ENCODE data around the gene HIPK4. TPM values are rescaled to one million over a fixed set of nuclear protein-coding genes. Genes with fewer than 3 reads are reported as not detected.

Gene HIPK4
- total and polyA plus RNA-seq, 4 donors, result 0.02 to 0.17 TPM; not detected in 2

DNA sequence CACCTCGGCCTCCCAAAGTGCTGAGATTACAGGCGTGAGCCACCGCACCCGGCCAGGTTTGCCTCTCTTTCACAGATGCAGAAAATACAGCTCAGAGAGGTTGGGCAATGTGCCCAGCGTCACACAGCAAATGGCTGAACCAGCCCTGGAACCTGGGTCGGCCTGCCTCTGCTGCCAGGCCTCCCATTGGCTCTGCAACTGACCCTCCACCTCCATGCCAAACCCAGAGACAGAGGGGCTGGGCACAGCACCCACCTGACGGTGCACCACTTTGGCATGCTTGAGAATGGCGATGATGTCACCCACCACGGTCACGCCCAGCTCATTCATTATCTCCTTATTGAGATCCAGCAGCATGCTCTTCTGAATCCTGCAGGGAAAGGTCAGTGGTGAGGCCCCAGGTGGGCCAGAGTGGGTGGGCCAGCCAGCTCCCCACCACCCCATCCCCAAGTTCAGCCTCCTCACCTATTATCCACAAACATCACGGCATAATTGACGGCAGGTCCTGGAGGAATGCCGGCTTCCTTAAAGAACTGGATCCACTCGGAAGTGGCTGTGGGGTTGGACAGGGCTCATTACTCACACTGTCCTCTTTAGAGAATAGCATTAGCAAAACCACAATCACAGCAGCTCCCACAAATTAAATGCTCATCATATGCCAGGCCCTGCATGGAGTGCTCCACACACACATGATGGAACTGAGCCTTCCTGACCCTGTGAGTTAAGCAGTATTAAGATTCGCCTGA is 54.0 kb downstream of the HIPK4 start:
- TF ChIP-seq TAF1 (conservative IDR thresholded peaks at IDR 0.05), result no peak
- TF ChIP-seq HNF4A (conservative IDR thresholded peaks at IDR 0.05), result no peak
- no peak for TF ChIP-seq RXRA (IDR thresholded peaks at IDR 0.05)
- TF ChIP-seq NR2F2 (IDR thresholded peaks at IDR 0.05), result no peak
- TF ChIP-seq CTCF (IDR thresholded peaks at IDR 0.05; ENCODE audit: low read depth, low read length, missing input control), result no peak
- TF ChIP-seq HNF4G (IDR thresholded peaks at IDR 0.05), result no peak
- TF ChIP-seq, protein P1, sequence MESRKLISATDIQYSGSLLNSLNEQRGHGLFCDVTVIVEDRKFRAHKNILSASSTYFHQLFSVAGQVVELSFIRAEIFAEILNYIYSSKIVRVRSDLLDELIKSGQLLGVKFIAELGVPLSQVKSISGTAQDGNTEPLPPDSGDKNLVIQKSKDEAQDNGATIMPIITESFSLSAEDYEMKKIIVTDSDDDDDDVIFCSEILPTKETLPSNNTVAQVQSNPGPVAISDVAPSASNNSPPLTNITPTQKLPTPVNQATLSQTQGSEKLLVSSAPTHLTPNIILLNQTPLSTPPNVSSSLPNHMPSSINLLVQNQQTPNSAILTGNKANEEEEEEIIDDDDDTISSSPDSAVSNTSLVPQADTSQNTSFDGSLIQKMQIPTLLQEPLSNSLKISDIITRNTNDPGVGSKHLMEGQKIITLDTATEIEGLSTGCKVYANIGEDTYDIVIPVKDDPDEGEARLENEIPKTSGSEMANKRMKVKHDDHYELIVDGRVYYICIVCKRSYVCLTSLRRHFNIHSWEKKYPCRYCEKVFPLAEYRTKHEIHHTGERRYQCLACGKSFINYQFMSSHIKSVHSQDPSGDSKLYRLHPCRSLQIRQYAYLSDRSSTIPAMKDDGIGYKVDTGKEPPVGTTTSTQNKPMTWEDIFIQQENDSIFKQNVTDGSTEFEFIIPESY (IDR thresholded peaks at IDR 0.05), result no peak
- TF ChIP-seq RAD21 (IDR thresholded peaks at IDR 0.05), result no peak
- TF ChIP-seq SP1 (IDR thresholded peaks at IDR 0.05), result no peak
- TF ChIP-seq, protein P2, sequence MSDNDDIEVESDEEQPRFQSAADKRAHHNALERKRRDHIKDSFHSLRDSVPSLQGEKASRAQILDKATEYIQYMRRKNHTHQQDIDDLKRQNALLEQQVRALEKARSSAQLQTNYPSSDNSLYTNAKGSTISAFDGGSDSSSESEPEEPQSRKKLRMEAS (IDR thresholded peaks at IDR 0.05), result no peak
- no peak for TF ChIP-seq FOXA1 (IDR thresholded peaks at IDR 0.05)
- TF ChIP-seq YY1 (IDR thresholded peaks at IDR 0.05), result no peak
- no peak for TF ChIP-seq FOXA2 (IDR thresholded peaks at IDR 0.05)
- TF ChIP-seq, protein P3, sequence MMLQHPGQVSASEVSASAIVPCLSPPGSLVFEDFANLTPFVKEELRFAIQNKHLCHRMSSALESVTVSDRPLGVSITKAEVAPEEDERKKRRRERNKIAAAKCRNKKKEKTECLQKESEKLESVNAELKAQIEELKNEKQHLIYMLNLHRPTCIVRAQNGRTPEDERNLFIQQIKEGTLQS (IDR thresholded peaks at IDR 0.05), result no peak
- TF ChIP-seq REST (IDR thresholded peaks at IDR 0.05), result no peak
- no peak for TF ChIP-seq JUND (IDR thresholded peaks at IDR 0.05)
- no peak for TF ChIP-seq EGR1 (IDR thresholded peaks at IDR 0.05; ENCODE audit: low read depth in 2 of 2)
- no peak for TF ChIP-seq GABPA (IDR thresholded peaks at IDR 0.05 in 1 of 2, conservative IDR thresholded peaks at IDR 0.05 in 1 of 2)
- DNase-seq (ENCODE audit: low spot score), result no peak
- H3K9me3 ChIP-seq (ENCODE audit: control insufficient read depth in 4 of 4, low read length in 3 of 4), result no peaks in the 10 kb centered on the region
- H3K4me1 ChIP-seq (ENCODE audit: control insufficient read depth in 4 of 4, insufficient read depth in 4 of 4, low read length in 3 of 4), result no peaks in the 10 kb centered on the region
- no peak overlapping the region for H3K27ac ChIP-seq (ENCODE audit: low read depth in 1 of 2, low read length in 2 of 2)
- H3K9ac ChIP-seq (ENCODE audit: low read depth in 1 of 2, low read length in 2 of 2), result no peak overlapping the region
- H3K27me3 ChIP-seq (ENCODE audit: control insufficient read depth in 4 of 4, insufficient read depth in 4 of 4, low read length in 3 of 4), result no peaks in the 10 kb centered on the region
- 97% methylated on average over 15 of the region's 15 CpGs for WGBS
- H3K4me3 ChIP-seq (ENCODE audit: low read depth in 1 of 3, low read length in 3 of 3), result no peak overlapping the region
- H3K36me3 ChIP-seq (ENCODE audit: control insufficient read depth in 4 of 4, insufficient read depth in 3 of 4, low read depth in 1 of 4, low read length in 3 of 4), result peaks cover 6 to 40% (median 9%) of the 10 kb centered on the region in 4 donors

Measured in liver (tissue), 9 donors.